Breast epithelium (tissue), 4 donors: ENCODE measurements around the gene SYNE1. TPM values are rescaled to one million over a fixed set of nuclear protein-coding genes. Genes with fewer than 3 reads are reported as not detected.
"Not testable (repeated sequence)": the region's sequence is repeated elsewhere in the genome, so short reads cannot be mapped to it uniquely, and the experiment has no call there.

Source experiments
- DNase-seq, 2 donors: peaks; one replicate each; pipeline ENCODE4 v3.0.0-alpha.2; 2019; ENCODE audit warnings: low spot score in 2 of 2
- H3K27ac ChIP-seq, 2 donors: fragments of 200-600 bp; sonication (generic) in 1 of 2; one replicate each; pipeline ENCODE4 v1.5.1; 2016 to 2019; ENCODE audit warnings: mild to moderate bottlenecking in 1 of 2
- H3K27me3 ChIP-seq, 2 donors: fragments of 200-600 bp; sonication (generic) in 1 of 2; one replicate each; pipeline versions ENCODE4 v1.5.1 to v1.6.0; 2017 to 2019; ENCODE audit warnings: control low read depth in 1 of 2, mild to moderate bottlenecking in 1 of 2
- H3K36me3 ChIP-seq: fragments of 200-600 bp; one replicate; pipeline ENCODE4 v1.5.1; 2019
- H3K4me1 ChIP-seq, 2 donors: fragments of 200-600 bp; sonication (generic); one replicate each; pipeline ENCODE4 v1.5.1; 2016 to 2019; ENCODE audit warnings: control low read depth in 1 of 2
- H3K4me3 ChIP-seq, 3 donors: fragments of 200-600 bp; sonication (generic); 1 replicate in 2 of 3; 2 replicates in 1 of 3; pipeline ENCODE4 v1.5.1; 2016 to 2019; ENCODE audit warnings: mild to moderate bottlenecking in 3 of 3, moderate library complexity in 2 of 3
- H3K9me3 ChIP-seq, 2 donors: fragments of 200-600 bp; sonication (generic) in 1 of 2; one replicate each; pipeline ENCODE4 v1.5.1; 2016 to 2019; ENCODE audit warnings: control low read depth in 1 of 2
- POLR2A ChIP-seq: fragments of 450-650 bp; IDR thresholded peaks from one replicate; pipeline ENCODE4 v1.6.1; 2016; ENCODE audit warnings: antibody characterized with exemption, mild to moderate bottlenecking, moderate library complexity
- POLR2AphosphoS5 ChIP-seq, 3 donors: sonication (generic); formaldehyde crosslinking; IDR thresholded peaks; one replicate each; pipeline ENCODE4 v1.6.1; 2017; ENCODE audit warnings: antibody characterized with exemption in 3 of 3
- intact Hi-C: fragments of 100-400 bp; cut with DNase I; formaldehyde crosslinking; loops from one replicate; pipeline ENCODE4 v1.15.1; 2023; ENCODE audit warnings: low total_unique reads
- total RNA-seq, 3 donors: library from RNA; depleted of rRNA; stranded (reverse); fragments of >200 nt; gene quantifications; one replicate each; pipeline ENCODE4 v1.1.0, GENCODE V29; 2016
- TF ChIP-seq, protein P1 (sequence below), 3 donors: fragments of 450-650 bp; IDR thresholded peaks; one replicate each; pipeline ENCODE4 v1.5.1; 2016 to 2017; ENCODE audit warnings: antibody characterized with exemption in 3 of 3, mild to moderate bottlenecking in 3 of 3, moderate library complexity in 3 of 3

The SYNE1 gene
- total RNA-seq, 3 donors from 2014 or later, result 80.9 to 106 (median 95.7) TPM

DNA sequence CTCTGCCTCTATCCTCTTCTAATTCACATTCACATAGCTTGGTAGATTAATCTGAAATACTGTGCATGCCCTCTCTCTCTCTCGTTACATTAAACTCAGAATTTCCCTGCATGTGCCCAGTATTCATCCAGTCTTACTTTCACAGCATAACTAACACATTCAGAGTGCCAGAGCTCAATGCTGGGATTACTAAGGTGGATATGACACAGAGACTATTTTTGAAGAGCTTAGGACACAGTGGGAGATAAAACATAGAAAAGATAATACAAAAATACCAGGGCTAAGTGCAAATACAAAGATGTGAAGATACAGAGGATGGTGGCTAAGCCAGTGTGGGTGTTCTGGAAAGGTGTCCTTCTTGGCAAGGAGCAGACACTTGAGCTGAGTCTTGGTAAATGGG is 6.3 kb downstream of the SYNE1 start:
- intact Hi-C loops, result no loop called here
- Histone ChIP-seq H3K27me3 (no peaks in the 10 kb centered on the region), H3K4me3 (no peak overlapping the region), H3K9me3 (no peaks in the 10 kb centered on the region), H3K27ac (no peak overlapping the region), H3K36me3 (no peaks in the 10 kb centered on the region), H3K4me1 (no peaks in the 10 kb centered on the region)
- TF ChIP-seq POLR2AphosphoS5 (IDR thresholded peaks at IDR 0.05), result no peak
- no peak for TF ChIP-seq POLR2A
- DNase-seq, result no peak

DNA sequence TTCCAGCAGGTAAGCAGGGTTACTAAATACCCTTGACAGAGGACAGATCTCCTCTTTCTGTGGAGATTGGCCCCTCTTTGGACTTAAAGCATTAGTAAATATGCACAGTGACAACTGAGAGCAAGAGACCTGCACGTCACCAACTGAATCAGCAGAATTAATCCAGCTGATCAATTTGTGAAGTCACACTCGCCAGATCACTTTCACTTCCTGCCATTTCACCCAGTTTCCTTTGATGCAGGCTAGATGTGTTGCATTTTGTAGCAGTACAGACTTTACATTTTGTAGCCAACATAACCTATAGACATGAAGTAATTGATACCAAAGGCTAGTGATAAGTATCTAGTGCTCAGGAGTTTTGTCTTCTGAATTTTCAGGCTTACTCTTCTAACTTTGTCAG is 11.9 kb downstream of the SYNE1 start:
- Histone ChIP-seq H3K4me3 (no peak overlapping the region), H3K27ac (no peak overlapping the region), H3K36me3 (no peaks in the 10 kb centered on the region), H3K27me3 (no peaks in the 10 kb centered on the region), H3K9me3 (peaks cover 0 to 4% of the 10 kb centered on the region in 2 donors), H3K4me1 (no peaks in the 10 kb centered on the region)
- TF ChIP-seq POLR2A, result no peak
- TF ChIP-seq POLR2AphosphoS5 (IDR thresholded peaks at IDR 0.05), result no peak
- TF ChIP-seq, protein P1, sequence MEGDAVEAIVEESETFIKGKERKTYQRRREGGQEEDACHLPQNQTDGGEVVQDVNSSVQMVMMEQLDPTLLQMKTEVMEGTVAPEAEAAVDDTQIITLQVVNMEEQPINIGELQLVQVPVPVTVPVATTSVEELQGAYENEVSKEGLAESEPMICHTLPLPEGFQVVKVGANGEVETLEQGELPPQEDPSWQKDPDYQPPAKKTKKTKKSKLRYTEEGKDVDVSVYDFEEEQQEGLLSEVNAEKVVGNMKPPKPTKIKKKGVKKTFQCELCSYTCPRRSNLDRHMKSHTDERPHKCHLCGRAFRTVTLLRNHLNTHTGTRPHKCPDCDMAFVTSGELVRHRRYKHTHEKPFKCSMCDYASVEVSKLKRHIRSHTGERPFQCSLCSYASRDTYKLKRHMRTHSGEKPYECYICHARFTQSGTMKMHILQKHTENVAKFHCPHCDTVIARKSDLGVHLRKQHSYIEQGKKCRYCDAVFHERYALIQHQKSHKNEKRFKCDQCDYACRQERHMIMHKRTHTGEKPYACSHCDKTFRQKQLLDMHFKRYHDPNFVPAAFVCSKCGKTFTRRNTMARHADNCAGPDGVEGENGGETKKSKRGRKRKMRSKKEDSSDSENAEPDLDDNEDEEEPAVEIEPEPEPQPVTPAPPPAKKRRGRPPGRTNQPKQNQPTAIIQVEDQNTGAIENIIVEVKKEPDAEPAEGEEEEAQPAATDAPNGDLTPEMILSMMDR (IDR thresholded peaks at IDR 0.05), result no peak
- intact Hi-C loops, result no loop called here
- no peak for DNase-seq

DNA sequence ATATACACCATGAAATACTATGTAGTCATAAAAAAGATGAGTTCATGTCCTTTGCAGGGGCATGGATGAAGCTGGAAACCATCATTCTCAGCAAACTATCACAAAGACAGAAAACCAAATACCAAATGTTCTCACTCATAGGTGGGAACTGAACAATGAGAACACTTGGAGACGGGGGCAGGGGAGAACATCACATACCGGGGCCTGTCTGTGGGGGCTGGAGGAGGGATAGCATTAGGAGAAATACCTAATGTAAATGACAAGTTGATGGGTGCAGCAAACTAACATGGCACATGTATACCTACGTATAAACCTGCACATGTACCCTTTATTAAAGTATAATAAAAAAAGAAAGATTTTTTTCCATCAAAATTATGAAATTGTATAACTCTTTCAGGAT is 22.4 kb downstream of the SYNE1 start:
- H3K36me3 ChIP-seq, H3K4me3 ChIP-seq, intact Hi-C loops, H3K9me3 ChIP-seq, H3K27ac ChIP-seq, H3K27me3 ChIP-seq, H3K4me1 ChIP-seq, DNase-seq: not testable (repeated sequence)

DNA sequence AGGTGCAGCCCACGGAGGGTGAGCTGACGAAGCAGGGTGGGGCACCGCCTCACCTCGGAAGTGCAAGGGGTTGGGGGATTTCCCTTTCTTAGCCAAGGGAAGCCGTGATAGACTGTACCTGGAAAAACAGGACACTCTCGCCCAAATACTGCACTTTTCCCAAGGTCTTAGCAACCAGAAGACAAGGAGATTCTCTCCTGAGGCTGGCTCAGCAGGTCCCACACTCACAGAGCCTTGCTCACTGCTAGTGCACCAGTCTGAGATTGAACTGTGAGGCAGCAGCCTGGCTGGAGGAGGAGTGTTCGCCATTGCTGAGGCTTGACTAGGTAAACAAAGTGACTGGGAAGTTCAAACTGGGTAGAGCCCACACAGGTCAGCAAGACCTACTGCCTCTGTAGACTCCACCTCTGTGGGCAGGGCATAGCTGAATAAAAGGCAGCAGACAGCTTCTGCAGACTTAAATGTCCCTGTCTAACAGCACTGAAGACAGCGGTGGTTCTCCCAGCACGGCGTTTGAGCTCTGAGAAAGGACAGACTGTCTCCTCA is 28.0 kb downstream of the SYNE1 start:
- intact Hi-C loops, result no loop called here
- Histone ChIP-seq H3K4me1 (no peaks in the 10 kb centered on the region), H3K27me3 (no peaks in the 10 kb centered on the region), H3K9me3 (no peaks in the 10 kb centered on the region), H3K27ac (no peak overlapping the region), H3K4me3 (no peak overlapping the region), H3K36me3 (no peaks in the 10 kb centered on the region)
- no peak for DNase-seq
- TF ChIP-seq, protein P1 (IDR thresholded peaks at IDR 0.05), result no peak
- TF ChIP-seq POLR2AphosphoS5 (IDR thresholded peaks at IDR 0.05), result no peak
- no peak for TF ChIP-seq POLR2A

DNA sequence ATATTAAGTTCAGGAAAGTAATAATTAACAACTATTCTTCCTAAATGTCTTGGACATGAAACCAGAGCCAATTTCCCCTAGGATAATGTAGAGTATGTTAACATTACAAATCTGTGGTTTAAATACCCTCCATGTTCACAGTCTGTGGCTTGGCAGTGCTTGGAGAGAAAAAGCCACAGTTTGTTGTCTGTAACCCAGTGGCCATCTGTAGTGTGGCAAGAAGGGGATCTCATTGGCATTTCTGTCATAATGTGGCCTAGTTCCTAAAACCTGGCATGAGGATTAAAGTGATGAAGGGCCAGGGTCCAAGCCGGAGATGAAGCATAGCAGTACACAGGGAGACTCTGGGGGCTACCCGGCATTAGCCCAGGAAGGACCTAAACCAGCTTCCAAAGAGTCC is 31.2 kb downstream of the SYNE1 start:
- Histone ChIP-seq H3K27me3 (no peaks in the 10 kb centered on the region), H3K27ac (no peak overlapping the region), H3K4me3 (no peak overlapping the region), H3K36me3 (no peaks in the 10 kb centered on the region), H3K9me3 (no peaks in the 10 kb centered on the region), H3K4me1 (no peaks in the 10 kb centered on the region)
- no peak for DNase-seq
- TF ChIP-seq POLR2AphosphoS5 (IDR thresholded peaks at IDR 0.05), result no peak
- TF ChIP-seq, protein P1 (IDR thresholded peaks at IDR 0.05), result no peak
- TF ChIP-seq POLR2A, result no peak
- intact Hi-C loops, result no loop called here

DNA sequence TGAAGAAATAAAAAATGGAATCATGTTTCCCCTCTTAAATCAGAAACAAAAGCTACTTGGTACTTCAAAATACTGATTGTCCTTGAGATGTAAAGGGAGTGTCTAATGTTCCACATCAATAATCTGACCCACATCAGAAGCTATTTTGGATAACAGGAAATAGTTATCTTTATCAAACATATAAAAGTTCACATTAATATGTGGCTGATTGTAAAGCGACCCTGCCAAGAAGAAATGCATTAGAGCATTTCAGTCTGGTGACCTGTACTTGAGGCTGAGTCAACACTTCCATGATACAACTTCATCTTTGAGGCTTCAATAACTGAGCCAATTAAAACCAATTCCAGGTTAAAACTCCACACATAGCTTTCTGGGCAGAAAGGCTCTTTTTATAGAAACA is 31.8 kb downstream of the SYNE1 start:
- no peaks in the 10 kb centered on the region for H3K36me3 ChIP-seq

More for the DNA sequence above, 31.8 kb downstream of the SYNE1 start:
- H3K9me3 ChIP-seq, result no peaks in the 10 kb centered on the region
- no peaks in the 10 kb centered on the region for H3K27me3 ChIP-seq
- no peak overlapping the region for H3K27ac ChIP-seq
- DNase-seq, result no peak
- intact Hi-C loops, result no loop called here
- no peak overlapping the region for H3K4me3 ChIP-seq
- TF ChIP-seq POLR2A (no peak), POLR2AphosphoS5 (IDR thresholded peaks at IDR 0.05) (no peak)
- TF ChIP-seq, protein P1 (IDR thresholded peaks at IDR 0.05), result no peak
- no peaks in the 10 kb centered on the region for H3K4me1 ChIP-seq
